K562 treated with DMSO at 1 percent for 48 hours (cell line): ENCODE data around the gene ETNPPL. TPM values are rescaled to one million over a fixed set of nuclear protein-coding genes. Genes with fewer than 3 reads are reported as not detected.

Experiments used
- total RNA-seq: library from RNA; unstranded; fragments of 300-600 nt; gene quantifications from 2 replicates; pipeline ENCODE4 v1.2.3, GENCODE V29; 2022; ENCODE audit warnings: low replicate concordance; ENCODE audit errors: extremely low read depth

Gene ETNPPL
- not detected in 2 replicates for total RNA-seq

GRCh38 chr4:108762559-108763225, at the start of gene ETNPPL:
Gene ETNPPL (minus strand): TSS chr4:108763053. CDS start chr4:108762898, 155 bp downstream.

Other genes with a start within 250 kb of the ETNPPL start
- gene RPL34, start 142.5 kb downstream of the ETNPPL start, total RNA-seq, result 4,890 TPM in 1 of 2 replicates, not detected in the other
- not detected in 2 replicates for gene OSTC, start 112.5 kb downstream of the ETNPPL start, total RNA-seq